BJ (cell line): ENCODE measurements around the gene AQP5. TPM values are rescaled to one million over a fixed set of nuclear protein-coding genes. Genes with fewer than 3 reads are reported as not detected.

ENCODE experiments used
- CTCF ChIA-PET: fragments of 350-600 bp; formaldehyde crosslinking; extraction: SDS; loops from one replicate; lab custom pipeline; 2021; ENCODE audit warnings: antibody characterized with exemption, inconsistent platforms; lab: Yijun Ruan, JAX
- POLR2A ChIA-PET: fragments of 300-600 bp; sonication (Branson Sonifier 250); formaldehyde crosslinking; extraction: SDS; loops from one replicate; lab custom pipeline; 2021; ENCODE audit warnings: antibody characterized with exemption; lab: Charles Lee
- DNase-seq: peaks from one replicate; pipeline ENCODE4 v3.0.0-alpha.2; 2011; ENCODE audit warnings: low read depth
- H3K27me3 ChIP-seq: 2 replicates; pipeline ENCODE4 v1.6.0; 2011; ENCODE audit warnings: low read length; ENCODE audit not compliant: control insufficient read depth, insufficient read depth
- H3K36me3 ChIP-seq: 2 replicates; pipeline ENCODE4 v1.5.1; 2011; ENCODE audit warnings: low read length; ENCODE audit not compliant: control insufficient read depth, insufficient read depth
- H3K4me3 ChIP-seq: 2 replicates; pipeline ENCODE4 v1.5.1; 2011; ENCODE audit warnings: low read depth, mild to moderate bottlenecking, control low read depth, low read length
- CTCF ChIP-seq: IDR thresholded peaks from 2 replicates; pipeline ENCODE4 v1.5.1; 2011; ENCODE audit warnings: low read depth, mild to moderate bottlenecking, control low read depth, inconsistent platforms, low read length, moderate library complexity; ENCODE audit not compliant: insufficient read depth
- polyA plus RNA-seq: library from polyadenylated mRNA; depleted of rRNA; stranded (reverse); fragments of >200 nt; gene quantifications from 2 replicates; pipeline ENCODE4 v1.2.3, GENCODE V29; 2011

Gene AQP5
- polyA plus RNA-seq, 1 experiment: not detected

- no peak overlapping the region for H3K4me3 ChIP-seq
- peaks cover 38% of the 10 kb centered on the region for H3K27me3 ChIP-seq
- no peak for TF ChIP-seq CTCF
- ChIA-PET CTCF (interaction anchor here (0.7 to 20.0 kb wide), 20 partner anchors 9 to 208 kb away, joined by 3 to 578 read pairs (median 10); partner anchors contain the start of genes ASIC1, COX14, NCKAP5L and RACGAP1), POLR2A (interaction anchor here (0.5 kb wide), 1 partner anchor 82 kb away, joined by 4 read pairs; no protein-coding TSS in a partner anchor)
- DNase-seq: no peak
- H3K36me3 ChIP-seq: no peaks in the 10 kb centered on the region
Observed at GRCh38 chr12:49968471-49968870, 6.8 kb downstream of the AQP5 start.

- POLR2A ChIA-PET: no interaction called here
- H3K36me3 ChIP-seq: no peaks in the 10 kb centered on the region
- no peak for DNase-seq
- peaks cover 35% of the 10 kb centered on the region for H3K27me3 ChIP-seq
- H3K4me3 ChIP-seq: no peak overlapping the region
- no peak for TF ChIP-seq CTCF
- CTCF ChIA-PET: interaction anchor here (1.2 to 20.0 kb wide), 9 partner anchors 9 to 118 kb away, joined by 3 to 578 read pairs (median 69); partner anchors contain the start of genes ASIC1 and RACGAP1
Observed at GRCh38 chr12:49969027-49969426, 7.4 kb downstream of the AQP5 start.

- POLR2A ChIA-PET: no interaction called here
Observed at GRCh38 chr12:49969651-49970429, 8.2 kb downstream of the AQP5 start.

GRCh38 chr12:49970658-49971057 lies 9.0 kb downstream of the AQP5 start:
- POLR2A ChIA-PET: no interaction called here
- no peak for TF ChIP-seq CTCF
- peaks cover 27% of the 10 kb centered on the region for H3K27me3 ChIP-seq
- DNase-seq: no peak
- H3K36me3 ChIP-seq: no peaks in the 10 kb centered on the region
- CTCF ChIA-PET: interaction anchor here (1.0 to 20.0 kb wide), 6 partner anchors 10 to 97 kb away, joined by 3 to 578 read pairs (median 86); partner anchors contain the start of gene ASIC1
- no peak overlapping the region for H3K4me3 ChIP-seq

More at GRCh38 chr12:49969651-49970429, 8.2 kb downstream of the AQP5 start:
- no peak for TF ChIP-seq CTCF
- H3K27me3 ChIP-seq: peaks cover 31% of the 10 kb centered on the region
- no peaks in the 10 kb centered on the region for H3K36me3 ChIP-seq
- DNase-seq: no peak
- CTCF ChIA-PET: interaction anchor here (0.6 to 20.0 kb wide), 8 partner anchors 10 to 103 kb away, joined by 3 to 578 read pairs (median 84); partner anchors contain the start of gene ASIC1
- no peak overlapping the region for H3K4me3 ChIP-seq

GRCh38 chr12:49971141-49971540 lies 9.5 kb downstream of the AQP5 start:
- CTCF ChIA-PET: interaction anchor here (1.0 to 20.0 kb wide), 6 partner anchors 10 to 96 kb away, joined by 3 to 578 read pairs (median 86); partner anchors contain the start of gene ASIC1
- Histone ChIP-seq H3K36me3 (no peaks in the 10 kb centered on the region), H3K4me3 (no peak overlapping the region), H3K27me3 (peaks cover 22% of the 10 kb centered on the region)
- POLR2A ChIA-PET: no interaction called here
- no peak for DNase-seq
- no peak for TF ChIP-seq CTCF
